Peyer's patch (tissue), 4 donors: ENCODE results near the gene LUC7L2. TPM values are rescaled to one million over a fixed set of nuclear protein-coding genes. Genes with fewer than 3 reads are reported as not detected.
"Not testable (repeated sequence)": the region's sequence is repeated elsewhere in the genome, so short reads cannot be mapped to it uniquely, and the experiment has no call there.

Source experiments
- DNase-seq, 3 donors: peaks; one replicate each; pipeline ENCODE4 v3.0.0-alpha.2; 2017 to 2019
- H3K27ac ChIP-seq, 4 donors: fragments of 200-600 bp; sonication (generic); one replicate each; pipeline ENCODE4 v1.5.1; 2016 to 2019
- H3K27me3 ChIP-seq, 2 donors: fragments of 200-600 bp; sonication (generic); one replicate each; pipeline ENCODE4 v1.5.1; 2019
- H3K36me3 ChIP-seq, 3 donors: fragments of 200-600 bp; sonication (generic); one replicate each; pipeline ENCODE4 v1.5.1; 2016 to 2019
- H3K4me1 ChIP-seq, 4 donors: fragments of 200-600 bp; sonication (generic); one replicate each; pipeline ENCODE4 v1.5.1; 2016 to 2019
- H3K4me3 ChIP-seq, 4 donors: fragments of 200-600 bp; sonication (generic); 1 replicate in 3 of 4; 2 replicates in 1 of 4; pipeline ENCODE4 v1.5.1; 2016 to 2019; ENCODE audit warnings: mild to moderate bottlenecking in 1 of 4
- H3K9me3 ChIP-seq, 4 donors: fragments of 200-600 bp; sonication (generic); one replicate each; pipeline ENCODE4 v1.5.1; 2016 to 2019; ENCODE audit warnings: mild to moderate bottlenecking in 1 of 4
- CTCF ChIP-seq, 6 experiments: fragments of 450-650 bp in 4 of 6; fragments of 200-600 bp in 2 of 6; sonication (generic) in 1 of 6; IDR thresholded peaks; one replicate each; pipeline ENCODE4 v1.5.1; 2017 to 2019; ENCODE audit warnings: antibody characterized with exemption in 6 of 6, mild to moderate bottlenecking in 3 of 6, moderate library complexity in 1 of 6
- POLR2A ChIP-seq, 2 donors: fragments of 450-650 bp; IDR thresholded peaks; one replicate each; pipeline ENCODE4 v1.5.1; 2017; ENCODE audit warnings: antibody characterized with exemption in 2 of 2, mild to moderate bottlenecking in 2 of 2, moderate library complexity in 2 of 2
- total RNA-seq, 4 donors: library from RNA; depleted of rRNA; stranded (reverse); fragments of >200 nt; gene quantifications; one replicate each; pipeline ENCODE4 v1.1.0, GENCODE V29; 2016

LUC7L2 gene
- total RNA-seq, 4 donors from 2014 or later: 57.6 to 182 (median 74.4) TPM

GRCh38 chr7:139426258-139427028 is 66.7 kb downstream of the LUC7L2 start:
- Histone ChIP-seq H3K4me3 (no peak overlapping the region), H3K27ac (no peak overlapping the region), H3K9me3 (no peaks in the 10 kb centered on the region), H3K4me1 (no peaks in the 10 kb centered on the region), H3K27me3 (no peaks in the 10 kb centered on the region), H3K36me3 (peaks cover 0 to 15% (median 0%) of the 10 kb centered on the region in 3 donors)
- TF ChIP-seq POLR2A (IDR thresholded peaks at IDR 0.05) (no peak), CTCF (IDR thresholded peaks at IDR 0.05) (no peak)
- DNase-seq: no peak

- Histone ChIP-seq H3K4me1 (no peaks in the 10 kb centered on the region), H3K9me3 (no peaks in the 10 kb centered on the region), H3K4me3 (no peak overlapping the region), H3K36me3 (peaks cover 0 to 15% (median 0%) of the 10 kb centered on the region in 3 donors), H3K27ac (no peak overlapping the region), H3K27me3 (no peaks in the 10 kb centered on the region)
- no peak for DNase-seq
- TF ChIP-seq CTCF (IDR thresholded peaks at IDR 0.05) (no peak), POLR2A (IDR thresholded peaks at IDR 0.05) (no peak)
These were observed 67.3 kb downstream of the LUC7L2 start for GRCh38 chr7:139427029-139427420.

GRCh38 chr7:139427788-139428187 is 68.1 kb downstream of the LUC7L2 start:
- H3K27ac ChIP-seq: no peak overlapping the region
- H3K9me3 ChIP-seq: no peaks in the 10 kb centered on the region
- TF ChIP-seq CTCF (IDR thresholded peaks at IDR 0.05): no peak
- TF ChIP-seq POLR2A (IDR thresholded peaks at IDR 0.05): no peak
- no peaks in the 10 kb centered on the region for H3K4me1 ChIP-seq
- H3K4me3 ChIP-seq: no peak overlapping the region
- DNase-seq: no peak
- H3K36me3 ChIP-seq: peaks cover 0 to 10% (median 0%) of the 10 kb centered on the region in 3 donors
- H3K27me3 ChIP-seq: no peaks in the 10 kb centered on the region

- not testable (repeated sequence) for DNase-seq, H3K4me3 ChIP-seq, H3K4me1 ChIP-seq, H3K27me3 ChIP-seq, H3K36me3 ChIP-seq, H3K9me3 ChIP-seq, H3K27ac ChIP-seq
These were observed 70.0 kb downstream of the LUC7L2 start for GRCh38 chr7:139429735-139430134.

GRCh38 chr7:139430443-139430842 is 70.7 kb downstream of the LUC7L2 start:
- TF ChIP-seq POLR2A (IDR thresholded peaks at IDR 0.05) (no peak), CTCF (IDR thresholded peaks at IDR 0.05) (no peak)
- Histone ChIP-seq H3K4me3 (no peak overlapping the region), H3K4me1 (peaks cover 0 to 6% (median 0%) of the 10 kb centered on the region in 4 donors), H3K36me3 (no peaks in the 10 kb centered on the region), H3K27ac (no peak overlapping the region), H3K9me3 (no peaks in the 10 kb centered on the region), H3K27me3 (no peaks in the 10 kb centered on the region)
- DNase-seq: no peak

GRCh38 chr7:139431010-139431409 is 71.3 kb downstream of the LUC7L2 start:
- Histone ChIP-seq H3K4me3 (no peak overlapping the region), H3K27ac (no peak overlapping the region), H3K9me3 (no peaks in the 10 kb centered on the region), H3K4me1 (peaks cover 0 to 6% (median 0%) of the 10 kb centered on the region in 4 donors), H3K27me3 (no peaks in the 10 kb centered on the region), H3K36me3 (no peaks in the 10 kb centered on the region)
- DNase-seq: no peak
- TF ChIP-seq POLR2A (IDR thresholded peaks at IDR 0.05) (no peak), CTCF (IDR thresholded peaks at IDR 0.05) (no peak)
